H1 (cell line): ENCODE results near the gene ZNF366. TPM values are rescaled to one million over a fixed set of nuclear protein-coding genes. Genes with fewer than 3 reads are reported as not detected.

Experiments
- EGR1 ChIP-seq: IDR thresholded peaks from 2 replicates; pipeline ENCODE4 v1.6.1; 2011; ENCODE audit warnings: low read depth, low read length, borderline replicate concordance
- PHF8 ChIP-seq: fragments of 200-600 bp; sonication (generic); conservative IDR thresholded peaks from 2 replicates; pipeline ENCODE4 v1.7.1; 2012; ENCODE audit warnings: low read depth, mild to moderate bottlenecking, inconsistent platforms, low read length, moderate library complexity
- SIRT6 ChIP-seq: IDR thresholded peaks from one replicate; pipeline ENCODE4 v1.7.1; 2012; ENCODE audit warnings: low read length, inconsistent platforms
- SP1 ChIP-seq: IDR thresholded peaks from 2 replicates; pipeline ENCODE4 v1.6.1; 2011; ENCODE audit warnings: low read depth, low read length
- TCF12 ChIP-seq: IDR thresholded peaks from 2 replicates; pipeline ENCODE4 v1.6.1; 2011; ENCODE audit warnings: low read depth, mild to moderate bottlenecking, low read length
- polyA plus RNA-seq, 7 experiments: library from polyadenylated mRNA; depleted of rRNA in 3 of 7; stranded (reverse) in 5 of 7; unstranded in 2 of 7; fragments of >200 nt in 5 of 7; fragments of 200-250 nt in 2 of 7; gene quantifications; 1 replicate in 5 of 7; 2 replicates in 1 of 7; 4 replicates in 1 of 7; pipeline versions ENCODE4 v1.2.1 to v1.2.3, GENCODE V29; 2011 to 2013; ENCODE audit warnings: missing spikeins in 2 of 7, mixed read lengths in 2 of 7
- total RNA-seq: library from RNA; stranded (reverse); fragmentation: NEBNext Ultra II Directional; extraction: Animal tissue kit (Norgen Biotek cat#: 25700); gene quantifications from 2 replicates; pipeline ENCODE4 v1.2.1, GENCODE V29; 2021
- TF ChIP-seq, protein P1 (sequence below): IDR thresholded peaks from 2 replicates; pipeline ENCODE4 v1.6.1; 2012; ENCODE audit warnings: inconsistent platforms

Gene ZNF366
- total and polyA plus RNA-seq, 2 of the 8 experiments (the other 6 are each of a cell fraction or from before 2014, with no cell fraction given): not detected

DNA sequence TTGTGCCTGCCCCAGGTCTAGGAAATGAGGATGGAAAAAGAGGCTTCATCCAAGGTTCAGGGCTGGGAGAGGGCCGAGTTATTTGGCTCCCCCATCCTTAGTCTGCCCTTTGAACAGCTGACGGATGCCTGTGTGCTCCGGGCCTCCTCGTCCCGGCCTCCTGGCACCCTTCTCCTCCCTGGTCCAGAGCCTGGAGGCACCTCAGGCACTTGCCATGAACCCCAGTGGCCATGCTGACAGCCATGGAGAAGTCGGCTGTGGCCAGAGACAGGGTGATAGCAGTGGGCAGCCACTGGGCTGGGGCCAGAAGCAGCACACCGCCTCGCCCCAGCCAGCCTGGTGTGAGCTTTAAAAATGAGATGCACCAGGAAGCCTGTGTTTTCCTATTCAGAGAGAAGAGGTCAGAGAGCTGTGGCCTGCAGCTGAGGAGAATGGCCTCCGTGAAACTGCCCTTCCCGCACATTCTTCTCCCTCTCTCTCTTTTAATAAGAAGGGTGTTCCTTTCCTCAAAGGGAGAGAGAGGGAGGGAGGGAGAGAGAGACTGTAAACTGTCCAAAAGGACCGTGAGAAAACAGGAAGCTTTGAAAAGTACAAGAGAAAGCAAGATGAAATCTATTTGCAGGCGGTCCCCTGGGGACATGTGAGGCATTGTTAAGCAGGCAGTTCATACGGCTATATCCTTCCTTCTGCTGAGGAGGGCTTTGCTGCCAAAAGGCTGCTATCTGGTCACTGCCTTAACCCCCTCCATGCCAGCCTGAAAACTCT is 55.3 kb downstream of the ZNF366 start (continued):
- TF ChIP-seq PHF8: no peak
- TF ChIP-seq EGR1: no peak
- TF ChIP-seq TCF12: no peak
- TF ChIP-seq SP1: no peak
- TF ChIP-seq SIRT6: no peak
- TF ChIP-seq, protein P1, sequence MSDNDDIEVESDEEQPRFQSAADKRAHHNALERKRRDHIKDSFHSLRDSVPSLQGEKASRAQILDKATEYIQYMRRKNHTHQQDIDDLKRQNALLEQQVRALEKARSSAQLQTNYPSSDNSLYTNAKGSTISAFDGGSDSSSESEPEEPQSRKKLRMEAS: no peak
